Endometrium (tissue), 2 donors: ENCODE measurements around the gene TRAF1.

Source experiments
- FAIRE-seq: peaks from 2 replicates; lab custom pipeline; 2012; peaks lifted over from hg19 to GRCh38; lab: Jason Lieb, UNC
- donor health status: control.
- donor health status: control.

Gene TRAF1

GRCh38 chr9:120923620-120924328 lies 2.8 kb downstream of the TRAF1 start:
- FAIRE-seq, result no peak

GRCh38 chr9:120922404-120923195 lies 4.0 kb downstream of the TRAF1 start:
- FAIRE-seq, result no peak

GRCh38 chr9:120921661-120922181 lies 4.9 kb downstream of the TRAF1 start:
- FAIRE-seq, result no peak

- no peak for FAIRE-seq
Observed at GRCh38 chr9:120920806-120921178, 5.8 kb downstream of the TRAF1 start.

GRCh38 chr9:120919843-120920805 lies 6.5 kb downstream of the TRAF1 start:
- no peak for FAIRE-seq

- FAIRE-seq, result no peak
Observed at GRCh38 chr9:120918931-120919842, 7.4 kb downstream of the TRAF1 start.

GRCh38 chr9:120917929-120918762 lies 8.4 kb downstream of the TRAF1 start:
- FAIRE-seq, result no peak

- FAIRE-seq, result no peak
Observed at GRCh38 chr9:120916991-120917880, 9.4 kb downstream of the TRAF1 start.

GRCh38 chr9:120916588-120916987 lies 10.0 kb downstream of the TRAF1 start:
- FAIRE-seq, result no peak

GRCh38 chr9:120915854-120916470 lies 10.6 kb downstream of the TRAF1 start:
- no peak for FAIRE-seq

GRCh38 chr9:120914953-120915352 lies 11.6 kb downstream of the TRAF1 start:
- FAIRE-seq, result no peak

- FAIRE-seq, result no peak
Observed at GRCh38 chr9:120914396-120914795, 12.2 kb downstream of the TRAF1 start.

- FAIRE-seq, result no peak
Observed at GRCh38 chr9:120913647-120914264, 12.8 kb downstream of the TRAF1 start.

- FAIRE-seq, result no peak
Observed at GRCh38 chr9:120912958-120913646, 13.5 kb downstream of the TRAF1 start.

GRCh38 chr9:120911295-120911837 lies 15.2 kb downstream of the TRAF1 start:
- no peak for FAIRE-seq

- no peak for FAIRE-seq
Observed at GRCh38 chr9:120910643-120911042, 16.0 kb downstream of the TRAF1 start.

- no peak for FAIRE-seq
Observed at GRCh38 chr9:120909904-120910303, 16.7 kb downstream of the TRAF1 start.
